HG03439 (cell line): ENCODE measurements around the gene MYOCD.

ENCODE experiments used
- ATAC-seq: cut with Tn5 transposase; IDR thresholded peaks from one replicate; pipeline ENCODE4 v1.9.1; 2021; ENCODE audit warnings: mild to moderate bottlenecking, moderate library complexity; ENCODE audit not compliant: unreplicated experiment

The MYOCD gene

DNA sequence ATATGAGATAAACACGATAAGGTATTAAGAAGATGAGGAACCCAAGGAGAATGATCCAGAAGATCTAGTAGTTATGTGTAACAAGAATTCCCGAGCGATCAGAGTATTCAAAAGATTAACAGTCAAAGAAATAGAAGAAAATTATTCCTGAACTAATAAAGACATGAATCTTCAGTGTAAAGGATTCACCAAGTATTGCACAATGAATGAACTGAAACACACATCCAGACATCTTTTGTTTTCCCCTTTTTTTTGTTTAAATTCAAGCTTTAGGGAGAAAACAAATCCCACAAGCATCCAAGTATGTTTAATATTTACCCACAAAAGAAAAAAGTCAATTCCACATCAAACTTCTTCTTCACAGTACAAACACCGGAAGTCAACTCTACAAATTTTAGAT, 23.7 kb upstream of the MYOCD start:
- ATAC-seq: no peak

DNA sequence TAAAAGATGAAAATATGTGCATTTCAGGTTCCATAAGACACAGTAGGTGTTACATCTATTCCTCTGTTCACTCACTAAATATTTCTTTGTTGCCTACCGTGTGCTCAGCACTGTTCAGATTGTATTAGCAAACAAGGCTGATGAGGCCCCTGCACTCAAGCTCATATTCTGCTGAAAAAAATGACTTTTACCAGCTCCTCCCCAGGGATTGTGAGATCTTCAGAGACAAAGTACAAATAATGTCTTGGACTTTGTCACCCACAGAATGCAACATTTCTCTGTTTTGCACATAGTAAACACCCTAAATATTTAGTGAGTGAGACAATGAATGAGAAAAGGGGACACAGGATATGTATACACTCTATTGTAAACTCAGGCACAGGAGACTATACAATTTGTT, 21.9 kb upstream of the MYOCD start:
- no peak for ATAC-seq

DNA sequence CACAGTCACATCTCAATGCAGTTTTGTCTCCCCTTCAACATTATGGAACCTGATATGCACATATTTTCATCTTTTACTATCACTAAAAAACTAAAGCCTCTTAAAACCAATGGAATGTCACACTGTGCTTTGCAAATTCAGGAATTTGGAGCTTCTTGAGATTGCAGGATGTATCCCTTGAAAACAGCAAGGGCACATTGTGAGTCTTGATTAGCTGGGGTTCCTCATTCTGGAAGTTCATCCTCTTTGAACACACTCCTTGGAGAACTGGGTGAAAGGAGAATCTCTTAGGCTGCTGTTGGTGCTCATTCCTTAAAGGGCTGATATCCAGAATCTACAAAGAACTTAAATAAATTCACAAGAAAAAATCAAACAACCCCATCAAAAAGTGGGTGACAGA, 21.1 kb upstream of the MYOCD start:
- no peak for ATAC-seq

DNA sequence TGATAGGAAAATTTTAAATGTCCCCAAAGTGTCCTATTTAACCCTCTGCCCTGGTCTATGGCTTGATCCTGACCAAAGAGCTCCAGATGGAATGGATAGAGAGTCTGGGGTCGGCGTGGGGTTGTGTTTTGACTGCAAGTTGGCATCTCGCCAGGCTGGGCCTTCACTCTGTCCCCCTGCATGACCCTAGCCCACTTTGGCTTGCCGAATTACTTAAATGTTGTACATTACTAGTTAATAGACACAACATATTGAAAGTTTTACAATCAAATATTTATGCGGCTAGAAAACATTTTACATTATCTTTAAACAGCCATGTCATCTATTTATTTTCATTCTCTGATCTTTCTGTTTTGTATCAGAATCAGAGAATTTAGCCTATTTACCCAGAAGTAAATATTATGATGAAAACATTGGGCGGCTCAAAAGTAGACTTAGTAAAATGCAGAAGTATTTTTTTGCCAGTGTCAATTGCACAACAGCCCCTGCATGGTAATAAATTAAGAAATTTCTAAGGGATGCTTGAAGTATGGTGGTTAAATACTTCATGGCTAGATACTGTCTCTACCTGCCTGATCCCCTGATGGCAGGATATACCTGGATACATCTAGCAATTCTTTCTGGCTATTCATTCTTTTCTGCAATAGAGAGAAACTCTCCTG, 18.8 kb upstream of the MYOCD start:
- no peak for ATAC-seq

DNA sequence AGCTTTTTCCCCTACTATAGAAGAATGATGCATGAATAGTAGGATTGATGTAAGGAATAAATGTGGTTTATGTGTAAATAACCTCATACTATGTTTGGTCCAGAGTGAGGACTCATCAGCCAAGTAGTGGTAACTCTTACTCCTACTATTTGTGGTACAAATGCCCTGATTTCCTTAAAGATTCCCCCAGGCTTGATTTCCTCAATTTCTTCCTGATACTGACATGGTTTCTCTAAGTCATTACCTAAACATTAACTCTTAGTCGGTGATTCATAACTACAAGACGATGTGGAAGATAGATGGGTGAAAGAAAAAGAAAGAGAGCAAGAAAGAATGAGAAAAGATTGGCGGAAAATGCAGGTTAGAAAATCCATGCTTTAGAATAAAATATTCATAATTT, 17.2 kb upstream of the MYOCD start:
- ATAC-seq: no peak

DNA sequence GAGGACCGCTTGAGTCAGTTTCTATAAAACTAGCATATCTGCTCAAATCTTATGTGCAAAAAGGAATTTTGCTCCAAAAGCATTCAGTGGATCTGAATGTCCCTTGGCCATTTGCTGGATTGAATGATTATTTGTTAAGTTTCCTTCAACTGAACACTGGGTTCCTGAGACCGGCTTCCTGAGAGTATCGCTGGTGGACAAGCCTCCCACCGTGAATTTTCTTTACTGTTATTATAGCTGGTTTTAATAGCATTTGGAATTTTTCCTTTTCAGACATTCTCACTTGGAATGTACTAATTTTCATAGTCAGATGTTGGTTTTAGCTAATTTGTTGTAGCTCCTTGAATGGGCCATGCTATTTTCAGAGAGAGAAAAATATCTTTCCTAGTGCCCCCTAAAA, 9.8 kb upstream of the MYOCD start:
- ATAC-seq: no peak

DNA sequence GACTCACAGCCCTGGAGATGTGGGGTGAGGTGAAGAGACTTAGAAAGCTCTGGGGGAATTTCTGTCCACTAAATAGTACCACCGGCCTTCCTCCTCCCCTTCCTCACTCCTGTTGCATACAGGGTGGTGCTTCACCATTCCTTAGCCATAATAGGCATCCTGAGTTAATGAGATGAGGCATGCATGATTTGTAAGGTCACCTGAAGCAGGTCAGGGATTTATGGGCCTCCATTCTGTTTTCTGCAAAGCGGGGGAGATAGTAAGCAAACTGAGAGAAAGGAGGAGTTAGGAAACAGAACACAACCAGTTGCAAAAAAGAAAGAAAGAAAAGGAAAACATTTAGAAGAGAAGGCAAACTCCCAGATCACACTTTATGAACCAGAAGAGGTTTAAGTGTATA, 9.3 kb upstream of the MYOCD start:
- ATAC-seq: no peak

DNA sequence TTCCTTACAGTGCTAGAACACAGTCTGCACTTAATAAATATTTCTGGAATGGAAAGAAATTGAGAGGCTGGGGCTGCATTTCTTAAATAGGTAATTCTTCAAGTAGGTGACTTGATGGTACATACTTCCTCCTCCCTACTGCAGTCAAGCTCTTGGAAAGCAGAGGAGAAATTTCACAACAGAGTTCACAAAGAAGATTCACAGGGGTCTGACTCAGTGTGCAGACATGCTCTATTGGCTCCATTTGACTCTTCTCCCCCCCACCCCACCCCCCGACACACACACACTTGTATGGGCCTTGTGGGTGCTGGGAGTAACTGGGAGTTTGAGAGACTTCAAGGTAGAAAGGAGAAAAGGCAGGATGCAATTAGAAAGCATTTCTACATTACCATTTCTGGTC, 6.2 kb upstream of the MYOCD start:
- ATAC-seq: no peak

DNA sequence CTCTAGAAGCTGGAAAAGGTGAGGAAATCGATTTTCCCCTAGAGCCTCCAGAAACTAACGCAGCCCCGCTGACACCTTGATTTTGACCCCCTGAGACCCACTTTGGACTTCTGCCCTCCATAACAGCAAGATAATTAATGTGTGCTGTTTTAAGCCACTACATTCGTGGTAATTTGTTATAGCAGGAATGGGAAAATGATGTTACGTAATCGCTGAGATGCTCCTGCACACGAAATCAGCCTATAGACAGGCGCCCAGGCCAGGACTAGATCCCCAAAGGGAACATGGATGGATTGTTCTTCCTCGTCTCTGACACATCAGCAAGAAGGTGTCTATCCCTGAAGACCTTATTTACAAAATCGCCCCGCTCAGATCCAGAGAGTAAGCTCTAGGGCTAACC, 1.4 kb upstream of the MYOCD start:
- ATAC-seq: no peak

DNA sequence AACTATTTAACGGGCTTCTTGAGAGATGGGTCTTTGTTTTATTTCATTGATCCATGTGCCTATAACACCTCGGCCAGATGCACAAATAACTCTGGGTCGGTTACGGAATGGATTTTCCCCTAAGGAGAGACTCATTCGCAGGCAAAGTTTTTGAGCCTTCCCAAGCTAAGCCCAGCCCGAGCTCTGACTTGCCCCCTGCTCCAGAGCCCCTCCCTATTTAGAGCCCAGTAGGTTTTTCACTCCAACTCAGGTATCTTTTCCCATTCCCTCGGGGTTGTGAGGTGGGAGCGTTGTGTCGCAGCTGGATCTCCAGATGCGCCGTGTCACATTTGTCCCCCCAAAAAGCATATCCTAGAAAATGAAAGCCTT, 812 bp upstream of the MYOCD start:
- ATAC-seq: no peak

DNA sequence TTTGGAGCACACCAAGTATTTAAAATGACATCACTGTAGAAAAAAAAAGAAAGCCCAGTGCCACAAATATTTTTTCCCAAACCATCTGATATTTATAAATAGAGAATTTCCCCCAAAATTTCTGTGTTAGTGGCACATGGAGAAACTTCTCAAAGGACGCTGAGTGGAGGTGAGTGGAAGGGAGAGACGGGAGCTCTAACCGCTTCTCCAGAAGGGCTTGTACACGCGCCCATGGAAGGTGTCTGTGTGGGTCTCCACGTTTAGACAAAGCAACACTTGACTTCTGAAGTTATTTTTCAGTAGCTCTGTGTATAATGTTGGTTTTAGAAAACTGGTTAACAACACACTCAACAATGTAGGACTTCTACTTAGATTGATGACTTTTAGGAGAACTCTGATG, 1.0 kb downstream of the MYOCD start:
- ATAC-seq: no peak

DNA sequence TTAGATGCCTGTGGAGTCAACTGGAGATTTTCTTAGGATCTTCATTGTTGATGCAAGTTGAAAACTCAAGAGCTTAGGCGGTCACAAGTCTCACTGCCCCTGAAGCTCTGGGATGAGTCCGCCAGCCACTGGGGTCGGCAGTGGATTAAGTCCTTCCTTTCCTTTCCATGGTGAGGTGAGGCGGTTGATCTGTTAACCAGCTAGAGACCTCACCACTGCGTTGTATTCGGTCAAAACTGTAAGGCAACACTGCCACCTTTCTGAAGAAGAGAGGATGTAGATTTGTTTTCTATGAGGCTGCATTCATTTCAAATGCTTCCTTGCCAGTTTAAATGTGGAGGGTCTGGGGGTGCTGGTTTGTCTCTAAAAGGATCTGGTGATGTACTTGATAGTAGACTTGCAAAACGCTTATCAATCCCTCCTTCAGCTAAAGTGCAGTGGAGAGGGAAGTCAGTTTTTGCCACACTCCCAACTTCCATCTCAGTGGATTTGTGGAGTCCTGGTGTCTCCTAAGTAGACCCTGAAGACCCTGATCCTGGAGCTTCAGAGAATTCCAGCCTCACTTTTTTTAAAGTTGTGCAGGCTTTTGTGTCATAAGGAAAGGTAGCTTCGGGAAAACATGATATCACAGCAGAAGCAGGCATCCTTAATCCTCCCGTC, 1.7 kb downstream of the MYOCD start:
- no peak for ATAC-seq

DNA sequence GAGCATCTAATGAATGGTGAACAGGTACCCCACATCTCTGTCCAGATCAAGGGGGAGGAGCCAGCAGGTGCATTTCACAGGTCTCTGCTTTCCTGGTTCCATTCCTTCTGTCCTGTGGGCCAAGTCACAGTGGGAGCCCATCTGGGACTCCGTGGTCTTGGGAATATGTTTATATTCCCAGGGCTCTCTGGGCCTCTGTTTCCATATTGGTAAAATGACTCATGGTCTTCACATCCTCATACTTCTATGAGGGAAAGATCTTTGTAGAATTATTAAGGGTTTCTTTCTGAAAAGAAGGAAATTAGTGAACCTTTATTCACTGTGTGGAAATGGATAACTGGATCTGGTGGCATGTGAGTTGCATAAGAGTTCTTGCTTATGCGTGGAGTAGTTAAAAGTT, 6.2 kb downstream of the MYOCD start:
- no peak for ATAC-seq

DNA sequence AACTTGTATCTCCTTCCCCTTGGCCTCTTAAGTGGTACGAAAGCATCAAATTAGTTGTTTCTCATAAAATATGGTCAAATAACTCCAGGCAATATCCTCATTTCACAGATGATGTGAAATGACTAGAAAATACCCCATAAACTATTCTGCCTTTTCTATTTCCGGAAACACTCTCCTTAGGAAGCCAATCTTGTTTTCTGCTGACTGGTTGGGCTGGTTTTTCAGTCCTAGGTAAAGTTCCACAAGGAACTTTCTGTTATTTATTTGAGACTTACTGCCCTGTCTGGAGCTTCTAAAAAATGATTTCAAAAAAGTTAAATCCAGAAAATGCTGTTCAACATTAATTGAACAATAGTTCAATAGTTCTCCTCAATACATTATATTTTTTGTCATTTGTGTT, 7.3 kb downstream of the MYOCD start:
- ATAC-seq: no peak

DNA sequence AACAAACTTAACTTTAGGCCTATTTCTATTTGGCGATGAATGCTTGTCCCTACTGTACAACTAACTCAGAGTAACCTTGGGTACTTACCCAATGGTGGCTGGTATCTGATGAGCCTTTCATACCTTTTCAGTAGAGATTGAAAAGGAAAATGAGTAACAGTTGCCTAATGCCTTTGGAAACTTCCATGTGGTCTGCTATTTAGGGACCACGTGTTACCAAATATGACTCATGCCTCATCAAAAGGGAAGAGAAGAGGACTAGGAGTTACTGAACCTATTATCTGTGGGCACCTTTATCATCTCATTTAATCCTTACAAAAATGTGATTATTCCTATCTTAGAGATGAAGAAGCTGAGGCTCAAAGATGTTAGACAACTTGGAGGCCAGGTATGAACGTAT, 8.1 kb downstream of the MYOCD start:
- no peak for ATAC-seq

DNA sequence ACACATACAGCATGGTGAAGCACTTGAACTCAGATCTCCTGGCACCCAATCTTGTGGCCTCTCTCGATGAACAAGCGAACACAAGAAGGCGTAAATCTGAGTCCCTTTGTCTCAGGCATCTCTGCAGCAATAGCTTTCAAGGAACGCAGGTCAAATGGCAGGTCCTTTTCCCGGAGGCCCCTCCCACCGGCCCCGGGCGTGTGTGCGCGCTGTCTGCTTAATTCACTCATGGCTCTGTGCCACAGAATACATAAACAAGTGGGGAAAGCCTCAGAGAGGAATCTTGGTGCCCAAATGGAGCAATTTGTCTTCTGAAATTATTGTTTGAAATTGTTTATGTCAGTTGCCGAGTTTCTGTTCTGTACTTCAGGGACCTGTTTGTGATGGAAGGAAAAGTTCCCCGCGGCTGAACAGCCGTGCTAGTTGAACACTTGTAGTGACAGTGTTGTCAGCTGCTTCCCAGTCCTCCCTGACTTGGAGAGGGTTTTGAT, 14.8 kb downstream of the MYOCD start:
- no peak for ATAC-seq

DNA sequence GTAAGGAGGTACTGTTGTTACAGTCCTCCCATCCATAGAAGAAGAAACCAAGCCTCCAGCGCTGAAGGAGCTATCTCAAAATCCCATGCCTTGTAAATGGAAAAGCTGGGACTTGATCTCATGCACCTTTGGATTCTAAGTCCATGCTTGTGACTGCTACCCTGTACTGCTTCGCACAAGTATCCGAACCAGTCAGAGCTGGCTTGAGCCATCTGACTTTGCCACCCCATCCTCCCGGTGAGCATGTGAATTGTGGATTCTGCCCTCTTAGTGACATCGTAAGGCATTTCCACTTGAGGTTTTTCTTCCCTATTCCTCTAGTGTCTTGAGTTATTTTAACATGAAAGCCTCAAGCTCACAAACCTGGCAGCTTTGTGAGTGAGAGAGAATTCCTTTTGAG, 15.3 kb downstream of the MYOCD start:
- no peak for ATAC-seq

DNA sequence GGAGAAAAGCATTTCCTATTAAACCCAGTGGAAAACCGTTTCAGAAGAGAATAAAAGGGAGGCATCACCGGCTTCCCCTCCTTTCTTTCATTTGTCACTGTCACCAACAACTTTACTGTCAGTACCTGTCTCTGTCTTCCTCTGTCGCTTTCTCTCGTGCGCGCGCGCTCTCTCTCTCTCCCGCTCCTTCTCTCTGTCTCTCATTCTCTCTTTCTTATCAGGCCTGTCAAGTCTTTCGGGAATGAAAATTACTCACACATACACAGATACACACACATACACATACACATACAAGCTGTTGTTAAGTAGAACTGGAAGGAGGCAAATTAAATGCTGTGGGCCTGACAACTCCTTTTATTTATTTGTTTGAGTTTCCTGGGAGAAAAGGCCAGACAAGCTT, 17.6 kb downstream of the MYOCD start:
- ATAC-seq: no peak

DNA sequence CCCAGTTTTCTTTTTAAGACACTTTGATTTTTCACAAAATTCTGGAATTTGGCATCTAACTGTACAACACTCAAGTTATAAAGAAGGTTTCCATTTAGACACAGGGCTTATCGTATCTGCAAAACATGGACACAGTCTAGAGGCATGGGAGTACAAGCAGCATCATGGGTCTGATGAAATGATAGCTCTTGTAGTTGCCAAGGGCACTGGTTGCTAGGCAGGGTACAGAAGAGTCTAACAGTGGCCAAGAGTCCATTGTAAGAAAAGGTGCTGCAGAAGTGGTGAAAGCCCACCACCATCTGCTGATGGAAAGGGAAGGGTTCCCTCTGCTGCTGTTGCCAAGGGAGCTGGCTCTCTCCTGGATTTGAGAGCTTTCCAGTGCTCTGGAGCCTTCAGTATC, 20.8 kb downstream of the MYOCD start:
- no peak for ATAC-seq

DNA sequence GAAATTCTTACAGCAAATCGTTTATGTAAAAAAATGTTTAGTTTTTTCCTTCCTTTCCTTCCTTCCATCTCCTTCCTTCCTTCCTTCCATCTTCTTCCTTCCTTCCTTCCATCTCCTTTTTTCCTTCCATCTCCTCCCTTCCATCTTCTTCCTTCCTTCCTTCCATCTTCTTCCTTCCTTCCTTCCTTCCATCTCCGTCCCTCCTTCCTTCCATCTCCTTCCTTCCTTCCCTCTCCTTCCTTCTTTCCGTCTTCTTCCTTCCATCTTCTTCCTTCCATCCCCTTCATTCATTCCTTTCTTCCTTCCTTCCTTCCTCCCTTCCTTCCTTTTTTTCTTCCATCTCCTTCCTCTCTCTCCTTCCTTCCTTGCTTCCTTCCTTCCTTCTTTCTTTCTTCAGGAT, 22.7 kb downstream of the MYOCD start:
- no peak for ATAC-seq

DNA sequence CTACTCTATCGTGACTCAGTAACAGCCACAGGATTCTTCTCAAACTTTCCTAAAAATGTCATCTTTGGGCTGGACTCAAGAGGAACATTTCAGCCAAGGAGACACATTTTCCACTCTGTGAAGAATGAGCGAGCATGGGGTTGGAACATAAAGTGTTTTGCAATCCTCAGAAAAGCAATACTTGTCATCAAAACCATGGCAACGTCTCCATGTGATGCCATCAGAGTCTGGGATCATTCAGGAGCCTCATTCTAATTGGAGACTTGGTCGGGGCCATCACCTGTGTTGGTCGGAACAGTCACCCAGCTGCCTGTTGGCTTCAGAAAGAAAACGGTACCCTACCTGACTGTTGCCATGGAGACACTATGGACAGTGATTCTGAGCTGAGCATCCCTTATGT, 25.5 kb downstream of the MYOCD start:
- no peak for ATAC-seq

DNA sequence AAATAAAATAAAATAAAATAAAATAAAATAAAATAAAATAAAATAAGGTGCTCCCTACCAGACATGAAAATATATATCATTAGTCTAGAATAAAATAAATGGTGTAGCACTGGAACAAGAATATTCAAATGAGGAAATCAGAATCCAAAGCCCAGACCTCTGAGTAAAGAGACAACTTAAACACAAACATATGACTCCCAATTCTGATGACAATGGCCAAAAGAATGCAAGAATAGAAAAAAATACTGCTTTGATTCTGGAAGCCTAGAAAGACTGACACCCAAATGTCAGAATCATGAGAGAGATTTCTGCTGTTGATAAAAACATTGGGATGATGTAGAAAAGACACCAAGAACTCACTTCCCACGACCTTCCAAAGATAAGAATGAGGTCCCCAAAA, 27.9 kb downstream of the MYOCD start:
- ATAC-seq: no peak

DNA sequence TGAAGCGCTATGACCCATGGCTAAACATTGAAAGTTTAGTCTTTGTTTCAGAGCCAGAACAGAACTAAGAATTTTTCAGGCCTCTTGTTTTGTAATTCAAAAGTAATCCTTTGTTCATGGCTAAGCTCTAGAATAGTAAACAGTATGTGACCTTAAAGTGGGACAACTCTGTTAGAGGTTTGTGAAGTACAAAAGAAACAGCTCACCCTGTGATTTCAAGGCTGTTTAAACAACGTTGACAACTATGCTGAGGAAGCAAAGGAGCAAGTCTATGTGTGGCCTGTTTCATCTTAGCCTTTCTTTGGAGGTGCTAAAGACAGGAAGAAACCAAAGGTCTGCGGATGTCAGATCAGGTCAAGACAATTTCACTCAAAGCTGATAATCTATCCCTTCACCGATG, 40.4 kb downstream of the MYOCD start:
- no peak for ATAC-seq
